Brain microvascular endothelial cell (primary cell): ENCODE data around the gene TMEM81.

Experiments
- DNase-seq: peaks from one replicate; pipeline ENCODE4 v3.0.0-alpha.2; 2020
- H3K27ac ChIP-seq: fragments of 250-450 bp; sonication (Bioruptor Pico); 2 replicates; pipeline ENCODE4 v1.5.1; 2020; ENCODE audit warnings: mild to moderate bottlenecking, moderate library complexity
- H3K27me3 ChIP-seq: fragments of 250-450 bp; sonication (Bioruptor Pico); replicated peaks from 2 replicates; pipeline ENCODE4 v1.5.1; 2020; ENCODE audit warnings: mild to moderate bottlenecking
- H3K36me3 ChIP-seq: fragments of 250-450 bp; sonication (Bioruptor Pico); replicated peaks from 2 replicates; pipeline ENCODE4 v1.5.1; 2020; ENCODE audit warnings: mild to moderate bottlenecking
- H3K4me3 ChIP-seq: 2 replicates; pipeline ENCODE4 v1.5.1; 2011; ENCODE audit warnings: low read depth, mild to moderate bottlenecking, control low read depth, low read length, moderate library complexity
- in situ Hi-C: cut with HindIII; loops from 2 replicates; pipeline ENCODE4 v1.10.0; 2017; ENCODE audit warnings: low sequenced_read_pairs, low pct_ligation_motif_present
- TF ChIP-seq, protein P1 (sequence below): IDR thresholded peaks from 2 replicates; pipeline ENCODE4 v1.5.1; 2011; ENCODE audit warnings: low read depth, mild to moderate bottlenecking, moderate library complexity, low read length, control low read depth, inconsistent platforms; ENCODE audit errors: missing control alignments

The TMEM81 gene

DNA sequence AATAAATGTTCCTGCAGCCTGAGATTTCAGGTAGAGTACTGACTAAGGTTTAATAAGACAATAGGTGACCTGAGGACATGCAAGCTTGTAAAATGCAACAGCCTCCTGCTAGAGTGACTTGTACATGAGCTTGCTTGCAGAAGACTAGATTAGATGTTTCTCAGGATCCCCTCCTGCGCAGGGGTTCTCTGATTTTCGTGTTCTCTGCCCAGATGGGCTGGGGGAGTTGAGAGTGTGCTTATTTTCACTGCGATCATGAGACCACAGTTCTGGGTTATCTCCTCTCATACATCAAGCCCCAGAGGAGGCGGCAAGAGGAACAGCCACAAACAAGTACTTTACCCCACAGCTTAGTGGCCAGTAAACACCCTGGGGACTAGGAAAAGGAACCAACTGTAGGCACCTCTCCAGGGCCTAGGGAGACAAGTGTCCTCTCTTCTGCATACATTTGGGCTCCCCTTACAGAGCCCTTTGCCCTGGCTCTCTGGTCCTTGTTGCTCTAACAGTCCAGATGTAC, 8.0 kb downstream of the TMEM81 start:
- Histone ChIP-seq H3K4me3 (no peak overlapping the region), H3K36me3 (no peaks in the 10 kb centered on the region), H3K27ac (no peak overlapping the region), H3K27me3 (no peaks in the 10 kb centered on the region)
- DNase-seq = no peak
- in situ Hi-C loops = no loop called here
- TF ChIP-seq, protein P1, sequence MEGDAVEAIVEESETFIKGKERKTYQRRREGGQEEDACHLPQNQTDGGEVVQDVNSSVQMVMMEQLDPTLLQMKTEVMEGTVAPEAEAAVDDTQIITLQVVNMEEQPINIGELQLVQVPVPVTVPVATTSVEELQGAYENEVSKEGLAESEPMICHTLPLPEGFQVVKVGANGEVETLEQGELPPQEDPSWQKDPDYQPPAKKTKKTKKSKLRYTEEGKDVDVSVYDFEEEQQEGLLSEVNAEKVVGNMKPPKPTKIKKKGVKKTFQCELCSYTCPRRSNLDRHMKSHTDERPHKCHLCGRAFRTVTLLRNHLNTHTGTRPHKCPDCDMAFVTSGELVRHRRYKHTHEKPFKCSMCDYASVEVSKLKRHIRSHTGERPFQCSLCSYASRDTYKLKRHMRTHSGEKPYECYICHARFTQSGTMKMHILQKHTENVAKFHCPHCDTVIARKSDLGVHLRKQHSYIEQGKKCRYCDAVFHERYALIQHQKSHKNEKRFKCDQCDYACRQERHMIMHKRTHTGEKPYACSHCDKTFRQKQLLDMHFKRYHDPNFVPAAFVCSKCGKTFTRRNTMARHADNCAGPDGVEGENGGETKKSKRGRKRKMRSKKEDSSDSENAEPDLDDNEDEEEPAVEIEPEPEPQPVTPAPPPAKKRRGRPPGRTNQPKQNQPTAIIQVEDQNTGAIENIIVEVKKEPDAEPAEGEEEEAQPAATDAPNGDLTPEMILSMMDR = no peak

DNA sequence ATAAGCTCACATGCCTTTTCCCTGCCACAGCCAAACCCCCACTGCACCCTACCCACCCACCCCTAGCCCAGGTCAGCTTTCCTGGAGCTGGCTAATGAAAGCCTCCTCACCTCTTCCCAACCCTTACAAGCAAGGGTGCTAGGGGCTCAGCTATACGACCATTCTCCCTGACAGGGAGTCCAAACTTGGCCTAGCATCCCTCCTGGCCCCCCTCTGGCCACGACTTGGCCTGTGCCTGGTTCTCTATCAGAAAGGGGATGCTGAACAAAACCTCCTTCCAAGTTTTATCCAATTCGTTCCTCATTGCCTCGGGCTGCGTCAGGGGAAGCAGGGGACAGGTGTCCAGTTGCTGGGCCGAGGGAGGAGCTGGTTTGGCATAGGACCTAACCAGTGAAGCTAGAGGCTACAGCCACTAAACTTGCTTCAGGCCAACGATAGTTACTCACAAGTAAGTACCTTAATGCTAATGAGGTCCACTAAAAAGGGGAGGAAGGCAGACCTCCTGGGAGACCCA, 8.6 kb downstream of the TMEM81 start:
- no peak overlapping the region for H3K27ac ChIP-seq
- TF ChIP-seq, protein P1 = no peak
- in situ Hi-C loops = no loop called here
- no peaks in the 10 kb centered on the region for H3K27me3 ChIP-seq
- no peak overlapping the region for H3K4me3 ChIP-seq
- no peak for DNase-seq
- no peaks in the 10 kb centered on the region for H3K36me3 ChIP-seq

DNA sequence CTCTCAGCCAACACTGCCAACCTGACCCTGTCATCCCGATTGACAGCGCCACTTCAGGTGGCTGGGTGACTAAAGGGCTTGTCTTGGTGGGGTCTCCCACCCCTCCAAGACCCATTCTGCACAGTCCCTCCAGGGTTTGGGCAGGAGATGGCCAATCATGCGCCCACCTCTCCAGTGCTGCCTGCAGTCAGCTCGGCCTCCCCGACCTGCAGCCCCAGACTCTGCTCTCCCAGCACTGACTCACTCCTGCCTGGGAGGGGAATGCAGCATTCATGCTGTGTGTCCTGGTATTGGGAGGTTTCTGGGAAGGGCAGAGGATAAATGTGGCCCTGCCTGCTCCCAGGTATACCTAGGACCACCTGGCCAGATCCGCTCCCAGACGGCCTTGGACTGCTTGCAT, 9.7 kb downstream of the TMEM81 start:
- no peak overlapping the region for H3K27ac ChIP-seq
- TF ChIP-seq, protein P1 = no peak
- H3K27me3 ChIP-seq = no peaks in the 10 kb centered on the region
- in situ Hi-C loops = no loop called here
- no peak overlapping the region for H3K4me3 ChIP-seq
- DNase-seq = no peak
- no peaks in the 10 kb centered on the region for H3K36me3 ChIP-seq

DNA sequence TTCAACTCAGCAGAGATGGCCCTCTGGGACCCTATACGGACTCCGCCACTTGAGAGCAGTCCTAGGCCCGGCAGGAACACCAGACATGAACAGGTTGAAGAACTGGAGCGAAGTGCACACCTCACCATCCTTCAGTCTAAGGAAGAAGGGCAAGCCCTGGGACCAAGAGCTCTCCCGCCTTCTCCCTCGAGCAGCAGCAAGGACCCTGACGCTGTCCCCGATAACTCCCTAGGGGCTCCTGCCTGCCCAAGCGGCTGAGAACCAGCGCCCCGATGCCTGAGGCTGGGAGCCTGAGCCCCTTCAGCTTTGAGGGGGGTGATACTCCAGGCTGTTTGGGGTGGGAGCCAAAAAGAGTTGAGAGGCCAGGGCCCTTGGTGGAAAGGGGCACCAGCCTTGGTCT, 10.2 kb downstream of the TMEM81 start:
- no peak for DNase-seq
- in situ Hi-C loops = no loop called here
- TF ChIP-seq, protein P1 = no peak
- Histone ChIP-seq H3K36me3 (no peaks in the 10 kb centered on the region), H3K27ac (no peak overlapping the region), H3K4me3 (no peak overlapping the region), H3K27me3 (no peaks in the 10 kb centered on the region)

DNA sequence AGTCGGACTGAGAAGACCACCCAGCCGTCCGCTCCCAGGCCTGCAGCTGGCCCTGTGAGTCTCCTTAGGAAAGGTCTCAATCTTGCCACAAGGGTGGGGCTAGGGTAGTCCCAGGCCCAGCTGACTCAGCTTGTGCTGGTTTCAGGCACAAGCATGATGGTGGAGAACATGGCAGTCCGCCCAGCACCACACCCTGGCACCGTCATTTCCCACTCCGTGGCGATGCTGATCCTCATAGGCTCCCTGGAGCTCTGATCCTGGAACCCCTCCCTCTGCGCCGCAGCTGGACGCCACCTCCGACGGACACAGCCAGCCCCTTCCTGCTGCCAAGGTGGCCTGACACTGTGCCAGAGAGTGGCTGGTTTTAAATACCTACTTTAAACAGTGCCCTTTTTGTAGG, 10.7 kb downstream of the TMEM81 start:
- DNase-seq = no peak
- TF ChIP-seq, protein P1 = no peak
- Histone ChIP-seq H3K4me3 (no peak overlapping the region), H3K27ac (no peak overlapping the region), H3K27me3 (no peaks in the 10 kb centered on the region), H3K36me3 (no peaks in the 10 kb centered on the region)
- in situ Hi-C loops = no loop called here

DNA sequence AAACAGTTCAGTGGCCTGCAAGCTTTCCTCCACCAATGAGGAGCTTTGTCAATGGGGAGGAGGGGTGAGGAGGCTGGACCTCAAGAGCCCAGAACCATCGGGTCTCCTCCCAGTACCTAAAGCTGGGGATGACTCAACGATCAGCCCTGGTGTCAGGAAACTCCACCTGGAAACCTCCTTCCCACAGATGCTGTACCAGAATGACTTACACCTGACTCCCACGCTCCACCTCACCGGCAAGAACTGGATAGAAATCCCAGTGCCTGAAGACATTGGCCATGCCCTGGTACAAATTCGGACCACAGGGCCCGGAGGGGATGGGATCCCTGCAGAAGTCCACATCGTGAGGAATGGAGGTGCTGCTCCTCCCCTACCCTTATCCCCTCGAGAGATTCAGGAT, 11.4 kb downstream of the TMEM81 start:
- in situ Hi-C loops = no loop called here

More for the DNA sequence above, 11.4 kb downstream of the TMEM81 start:
- no peaks in the 10 kb centered on the region for H3K27me3 ChIP-seq
- no peaks in the 10 kb centered on the region for H3K36me3 ChIP-seq
- TF ChIP-seq, protein P1 = no peak
- H3K27ac ChIP-seq = no peak overlapping the region
- no peak for DNase-seq
- H3K4me3 ChIP-seq = no peak overlapping the region
